ENCODE results near the gene AMOTL1. TPM values are rescaled to one million over a fixed set of nuclear protein-coding genes. Genes with fewer than 3 reads are reported as not detected.
A peak's percentile ranks its signal among the peaks of the same experiment; 100 is the strongest.

Gene AMOTL1
- total RNA-seq, 1 donor: 64.7 TPM

DNA sequence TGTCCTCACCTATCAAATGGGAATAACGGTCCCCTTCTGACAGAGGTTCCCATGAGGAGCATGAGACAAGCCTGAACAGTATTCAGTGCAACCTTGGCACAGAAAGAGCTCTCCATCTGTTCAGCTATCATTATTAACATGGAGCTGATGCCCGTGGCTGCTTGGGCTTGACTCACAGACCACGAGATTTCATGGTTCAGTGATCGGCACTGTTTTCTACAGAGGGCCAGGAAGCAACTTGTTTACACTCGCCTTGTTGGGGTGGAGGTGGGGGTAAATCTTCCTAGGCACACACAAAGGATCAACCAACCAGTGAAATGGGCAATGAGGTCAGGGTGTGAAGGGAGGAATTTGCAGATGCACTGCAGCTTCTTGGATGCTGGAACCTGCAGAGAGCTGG lies 117.0 kb downstream of the AMOTL1 start:
- TF ChIP-seq, protein P1, sequence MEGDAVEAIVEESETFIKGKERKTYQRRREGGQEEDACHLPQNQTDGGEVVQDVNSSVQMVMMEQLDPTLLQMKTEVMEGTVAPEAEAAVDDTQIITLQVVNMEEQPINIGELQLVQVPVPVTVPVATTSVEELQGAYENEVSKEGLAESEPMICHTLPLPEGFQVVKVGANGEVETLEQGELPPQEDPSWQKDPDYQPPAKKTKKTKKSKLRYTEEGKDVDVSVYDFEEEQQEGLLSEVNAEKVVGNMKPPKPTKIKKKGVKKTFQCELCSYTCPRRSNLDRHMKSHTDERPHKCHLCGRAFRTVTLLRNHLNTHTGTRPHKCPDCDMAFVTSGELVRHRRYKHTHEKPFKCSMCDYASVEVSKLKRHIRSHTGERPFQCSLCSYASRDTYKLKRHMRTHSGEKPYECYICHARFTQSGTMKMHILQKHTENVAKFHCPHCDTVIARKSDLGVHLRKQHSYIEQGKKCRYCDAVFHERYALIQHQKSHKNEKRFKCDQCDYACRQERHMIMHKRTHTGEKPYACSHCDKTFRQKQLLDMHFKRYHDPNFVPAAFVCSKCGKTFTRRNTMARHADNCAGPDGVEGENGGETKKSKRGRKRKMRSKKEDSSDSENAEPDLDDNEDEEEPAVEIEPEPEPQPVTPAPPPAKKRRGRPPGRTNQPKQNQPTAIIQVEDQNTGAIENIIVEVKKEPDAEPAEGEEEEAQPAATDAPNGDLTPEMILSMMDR (IDR thresholded peaks at IDR 0.05; ENCODE audit: insufficient read depth, low read length): no peak
- no peak overlapping the region for H3K4me3 ChIP-seq (ENCODE audit: low read depth, low read length)
- no peak for DNase-seq (ENCODE audit: low read depth)

DNA sequence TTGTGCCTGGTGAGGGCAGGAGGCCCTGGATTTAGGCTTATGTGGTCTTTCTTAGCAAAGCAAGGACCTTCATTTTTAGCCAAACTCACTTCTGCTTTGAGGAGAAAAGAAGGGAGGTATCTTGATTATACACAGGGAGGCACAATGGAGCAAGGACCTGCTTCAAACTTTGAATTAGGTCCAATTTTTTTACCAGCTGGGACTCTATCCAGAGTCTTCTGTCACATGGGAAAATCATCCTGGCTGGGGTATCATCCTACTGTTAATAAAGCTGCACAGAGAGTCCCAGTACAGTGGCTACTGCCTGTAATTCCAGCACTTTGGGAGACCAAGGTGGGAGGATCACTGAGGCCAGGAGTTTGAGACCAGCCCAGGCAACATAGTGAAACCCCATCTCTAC lies 117.4 kb downstream of the AMOTL1 start:
- TF ChIP-seq, protein P1 (IDR thresholded peaks at IDR 0.05; ENCODE audit: insufficient read depth, low read length): no peak
- no peak for DNase-seq (ENCODE audit: low read depth)
- H3K4me3 ChIP-seq (ENCODE audit: low read depth, low read length): no peak overlapping the region

DNA sequence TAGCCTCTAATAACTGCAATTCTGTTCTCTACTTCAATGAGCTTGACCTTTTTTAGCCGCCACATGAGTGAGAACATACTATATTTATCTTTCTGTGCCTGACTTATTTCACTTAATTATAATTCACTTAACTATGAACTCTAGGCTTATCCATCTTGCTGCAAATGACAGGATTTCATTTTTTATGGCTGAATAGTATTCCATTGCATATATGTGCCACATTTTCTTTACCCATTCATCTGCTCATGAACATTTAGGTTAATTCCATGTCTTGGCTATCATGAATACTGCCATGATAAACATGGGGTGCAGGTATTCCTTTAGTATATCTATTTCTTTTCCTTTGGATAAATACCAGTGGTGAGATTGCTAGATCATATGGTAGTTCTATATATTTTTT lies 120.0 kb downstream of the AMOTL1 start:
- TF ChIP-seq, protein P1 (IDR thresholded peaks at IDR 0.05; ENCODE audit: insufficient read depth, low read length): no peak
- H3K4me3 ChIP-seq (ENCODE audit: low read depth, low read length): no peak overlapping the region
- DNase-seq (ENCODE audit: low read depth): no peak

DNA sequence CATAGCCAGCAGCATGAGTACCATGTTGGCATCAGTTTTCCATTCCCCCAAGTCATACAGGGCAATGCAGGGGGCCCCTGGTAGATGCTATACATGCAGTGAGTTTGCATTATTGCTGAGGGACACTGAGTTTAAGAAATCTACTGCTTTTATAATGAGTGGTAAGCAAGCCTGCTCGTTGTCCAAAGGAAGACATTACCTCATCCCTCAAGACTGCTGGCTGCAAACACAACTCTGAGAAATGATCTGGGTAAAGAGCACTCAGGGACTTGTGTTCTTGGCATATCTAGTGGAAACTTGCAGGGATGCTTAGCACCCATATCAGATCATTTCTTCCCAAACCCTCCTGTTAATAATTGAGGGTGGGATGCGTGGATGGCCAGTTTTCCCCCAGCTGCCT lies 127.3 kb downstream of the AMOTL1 start:
- H3K4me3 ChIP-seq (ENCODE audit: low read depth, low read length): no peak overlapping the region
- peak; percentile 66 for DNase-seq (ENCODE audit: low read depth)
- TF ChIP-seq, protein P1 (IDR thresholded peaks at IDR 0.05; ENCODE audit: insufficient read depth, low read length): no peak

DNA sequence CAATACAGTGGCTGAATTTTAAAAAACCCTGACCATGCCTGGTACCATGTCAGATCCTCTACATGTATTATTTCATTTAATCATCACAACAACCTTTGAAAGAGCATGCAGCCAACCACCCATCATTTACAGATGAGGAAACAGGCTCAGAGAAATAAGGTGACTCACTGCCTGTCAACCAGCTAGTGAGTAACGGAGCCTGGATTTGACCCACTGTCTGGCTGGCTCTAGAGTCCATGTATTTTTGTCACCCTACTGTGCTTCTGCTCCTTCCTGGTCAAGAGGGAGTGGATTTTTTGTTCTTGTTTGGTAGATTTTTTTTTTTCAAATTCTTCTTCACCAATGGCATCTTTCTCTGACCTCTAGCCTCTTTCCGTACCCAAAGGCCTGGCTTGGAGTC lies 127.8 kb downstream of the AMOTL1 start:
- TF ChIP-seq, protein P1 (IDR thresholded peaks at IDR 0.05; ENCODE audit: insufficient read depth, low read length): no peak
- peak; percentile 60 for DNase-seq (ENCODE audit: low read depth)
- no peak overlapping the region for H3K4me3 ChIP-seq (ENCODE audit: low read depth, low read length)

DNA sequence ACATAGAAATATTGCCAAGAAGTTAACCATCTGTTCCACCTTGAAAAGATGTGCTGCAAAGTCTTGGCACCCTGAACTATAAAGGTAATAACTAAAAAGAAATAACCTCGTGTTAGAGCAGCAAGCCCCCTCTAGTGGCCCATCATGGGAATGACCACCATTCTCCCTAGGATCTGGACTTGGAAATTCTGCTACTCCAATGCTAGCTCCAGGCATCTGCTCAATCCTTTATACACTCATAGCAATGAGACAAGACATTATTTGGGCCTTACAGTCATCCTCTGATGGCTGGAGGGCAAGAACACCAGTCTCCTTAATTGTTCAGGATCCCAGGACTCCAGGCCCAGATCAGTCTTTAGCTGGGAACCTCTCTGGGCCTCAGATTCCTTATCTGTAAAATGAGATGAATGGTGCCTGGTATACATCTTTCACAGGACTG lies 129.2 kb downstream of the AMOTL1 start:
- peak; percentile 68 for DNase-seq (ENCODE audit: low read depth)
- H3K4me3 ChIP-seq (ENCODE audit: low read depth, low read length): no peak overlapping the region
- TF ChIP-seq, protein P1 (IDR thresholded peaks at IDR 0.05; ENCODE audit: insufficient read depth, low read length): peak; percentile 91

DNA sequence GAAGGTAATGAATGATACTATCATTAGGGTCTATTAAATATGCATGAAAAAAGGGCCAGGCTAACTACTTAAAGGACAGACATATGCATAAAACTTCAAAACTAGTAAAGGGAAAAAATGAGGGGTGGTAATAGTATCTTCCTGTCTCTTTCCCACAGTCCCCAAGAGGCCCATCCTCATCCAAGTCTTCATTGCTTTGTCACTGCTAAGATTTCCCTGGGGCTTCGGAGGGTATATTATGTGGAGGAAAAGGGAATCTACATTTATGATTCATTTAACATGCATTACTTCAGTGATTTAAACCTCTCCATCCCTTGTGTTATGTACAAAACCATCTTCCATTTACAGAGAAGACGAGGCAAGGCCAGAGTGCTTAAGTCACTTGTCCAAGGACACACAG lies 139.1 kb downstream of the AMOTL1 start:
- no peak overlapping the region for H3K4me3 ChIP-seq (ENCODE audit: low read depth, low read length)
- DNase-seq (ENCODE audit: low read depth): no peak
- TF ChIP-seq, protein P1 (IDR thresholded peaks at IDR 0.05; ENCODE audit: insufficient read depth, low read length): no peak

Measured in fibroblast of the aortic adventitia (primary cell).